MV-4-11 (cell line): ENCODE data around the gene MORC1.
A peak's percentile ranks its signal among the peaks of the same experiment; 100 is the strongest.

Experiments
- DNase-seq: peaks from one replicate; lab custom pipeline; 2025; lab: John Stamatoyannopoulos, UW

The MORC1 gene

GRCh38 chr3:108940166-108940565 lies 177.8 kb downstream of the MORC1 start:
- DNase-seq, result no peak

DNA sequence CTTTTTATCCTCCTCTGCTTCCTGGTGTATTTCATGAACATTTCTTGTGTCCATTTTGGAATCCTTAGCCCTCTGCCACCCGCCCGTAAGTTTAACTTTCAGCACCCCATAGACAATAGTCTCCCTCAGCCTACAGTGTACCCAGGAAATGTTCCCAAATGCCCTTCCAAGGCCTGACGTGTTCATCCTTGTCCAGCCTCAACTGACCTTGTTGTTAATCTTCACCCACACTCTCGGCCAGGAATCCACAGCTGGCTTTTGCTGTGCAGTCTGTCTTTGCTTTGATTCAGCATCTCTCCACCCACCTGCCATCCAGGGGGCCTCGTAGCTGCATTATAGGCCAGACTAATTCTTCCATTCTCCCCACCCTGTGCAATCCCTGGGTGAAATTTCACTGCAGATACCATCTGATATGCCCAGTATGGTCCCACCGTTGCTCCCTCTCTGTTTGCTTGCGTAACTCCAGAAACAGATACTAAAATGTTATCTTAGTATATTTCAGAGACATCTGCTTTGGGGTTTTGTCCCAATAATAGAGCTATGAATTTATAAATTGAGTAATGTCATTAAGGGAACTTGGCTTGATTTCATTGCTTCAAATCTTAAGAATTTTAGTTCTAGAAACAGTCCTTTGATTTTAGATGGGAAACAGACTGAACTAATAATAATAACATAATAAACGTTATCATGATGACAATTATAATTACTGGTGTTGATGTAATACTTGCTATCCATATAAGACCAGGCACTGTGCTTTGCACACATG lies 180.8 kb downstream of the MORC1 start:
- DNase-seq, result no peak

- no peak for DNase-seq
Measured at GRCh38 chr3:108931035-108931434, 186.9 kb downstream of the MORC1 start.

GRCh38 chr3:108918866-108919265 lies 199.1 kb downstream of the MORC1 start:
- DNase-seq, result no peak

DNA sequence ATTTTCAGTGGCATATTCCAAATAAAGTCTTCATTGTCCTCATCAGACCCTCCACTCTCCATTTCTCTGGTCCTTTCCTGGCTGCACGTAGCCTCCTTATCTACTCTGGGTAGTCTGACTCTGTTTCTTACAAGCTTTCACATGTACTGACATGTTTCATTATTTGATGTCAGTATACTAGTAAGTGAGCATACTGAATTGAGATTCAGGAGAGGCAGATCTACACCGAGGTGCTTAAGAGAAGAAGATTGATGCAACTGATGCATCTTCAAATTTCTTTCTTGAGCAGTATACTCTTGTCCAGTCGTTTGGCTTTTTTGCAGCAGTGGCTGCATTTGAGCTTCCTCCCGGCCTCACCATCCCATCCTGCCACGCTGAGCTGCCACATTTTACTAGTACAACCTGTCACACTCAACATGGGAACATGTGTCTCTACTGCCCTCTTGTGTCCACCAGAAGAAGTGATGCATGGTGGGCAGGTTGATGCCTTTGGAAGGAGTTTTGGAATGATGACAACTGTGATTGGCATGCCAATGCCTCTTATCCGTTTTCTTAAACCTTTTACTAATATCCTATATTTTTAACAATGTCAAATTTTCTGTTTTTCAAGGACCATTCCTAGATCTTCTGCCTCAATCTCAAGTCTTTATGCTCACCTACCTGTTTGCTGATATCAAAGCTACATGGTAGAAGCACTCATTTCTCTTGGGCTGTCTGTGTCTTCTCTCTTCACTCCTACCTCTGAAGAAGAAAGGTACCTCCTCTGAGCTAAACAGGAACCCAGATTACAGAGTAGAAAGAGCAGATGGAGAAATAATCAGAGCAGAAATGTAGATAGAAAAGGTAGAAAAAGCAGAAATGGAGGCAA lies 202.9 kb downstream of the MORC1 start:
- DNase-seq, result peak; percentile 35

DNA sequence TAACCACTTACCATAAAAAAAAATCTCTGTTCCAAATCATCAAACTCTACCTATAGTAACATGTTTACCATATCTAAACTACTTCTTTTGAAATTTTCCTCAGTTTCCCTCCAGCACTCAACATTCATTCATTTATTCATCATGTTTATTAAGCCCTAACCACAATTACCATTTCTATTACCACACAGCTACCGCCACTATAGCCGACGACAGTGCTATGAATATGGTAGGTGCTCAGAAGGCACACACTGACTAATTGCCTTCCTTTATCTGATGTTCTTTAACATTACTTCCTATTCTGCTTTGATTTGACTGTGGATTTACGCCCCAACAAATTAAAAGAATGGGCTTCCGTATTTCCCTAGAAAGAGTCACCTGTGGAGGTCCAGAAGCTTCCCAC lies 208.1 kb downstream of the MORC1 start:
- DNase-seq, result no peak
